WERI-Rb-1 (cell line): ENCODE results near the gene SCUBE2.
"Not testable (repeated sequence)": the region's sequence is repeated elsewhere in the genome, so short reads cannot be mapped to it uniquely, and the experiment has no call there.

Experiments
- DNase-seq: peaks from one replicate; pipeline ENCODE4 v3.0.0-alpha.2; 2020
- H3K27ac ChIP-seq: fragments of 250-450 bp; sonication (Bioruptor Pico); 2 replicates; pipeline ENCODE4 v1.5.1; 2020; ENCODE audit warnings: mild to moderate bottlenecking, moderate library complexity
- H3K27me3 ChIP-seq: fragments of 250-450 bp; sonication (Bioruptor Pico); 2 replicates; pipeline ENCODE4 v1.5.1; 2021; ENCODE audit warnings: mild to moderate bottlenecking, low read depth, moderate library complexity; ENCODE audit not compliant: insufficient read depth, severe bottlenecking
- H3K36me3 ChIP-seq: fragments of 250-450 bp; sonication (Bioruptor Pico); 2 replicates; pipeline ENCODE4 v1.5.1; 2020; ENCODE audit warnings: mild to moderate bottlenecking, moderate library complexity
- H3K4me3 ChIP-seq: 2 replicates; pipeline ENCODE4 v1.5.1; 2011; ENCODE audit warnings: low read depth, mild to moderate bottlenecking, control low read depth, low read length
- H3K9me3 ChIP-seq: fragments of 250-450 bp; sonication (Bioruptor Pico); 2 replicates; pipeline ENCODE4 v1.5.1; 2021; ENCODE audit warnings: mild to moderate bottlenecking, moderate library complexity; ENCODE audit not compliant: severe bottlenecking
- CTCF ChIP-seq: IDR thresholded peaks from 2 replicates; pipeline ENCODE4 v1.5.1; 2011; ENCODE audit warnings: low read depth, mild to moderate bottlenecking, control low read depth, inconsistent platforms, low read length

SCUBE2 gene

GRCh38 chr11:9099617-9100016, 8.2 kb upstream of the SCUBE2 start:
- H3K4me3 ChIP-seq, result no peak overlapping the region
- no peaks in the 10 kb centered on the region for H3K9me3 ChIP-seq
- peak; percentile 85 for DNase-seq

GRCh38 chr11:9098455-9098854, 7.1 kb upstream of the SCUBE2 start:
- DNase-seq, H3K9me3 ChIP-seq, H3K4me3 ChIP-seq, H3K27me3 ChIP-seq, H3K27ac ChIP-seq, H3K36me3 ChIP-seq: not testable (repeated sequence)

More at GRCh38 chr11:9099617-9100016, 8.2 kb upstream of the SCUBE2 start:
- TF ChIP-seq CTCF, result no peak
- no peaks in the 10 kb centered on the region for H3K36me3 ChIP-seq
- peak overlapping the region; percentile 78 for H3K27ac ChIP-seq
- no peaks in the 10 kb centered on the region for H3K27me3 ChIP-seq

GRCh38 chr11:9097186-9097943, 6.0 kb upstream of the SCUBE2 start:
- not testable (repeated sequence) for H3K27me3 ChIP-seq, H3K4me3 ChIP-seq, H3K9me3 ChIP-seq, DNase-seq, H3K36me3 ChIP-seq, H3K27ac ChIP-seq

GRCh38 chr11:9096427-9096826, 5.0 kb upstream of the SCUBE2 start:
- Histone ChIP-seq H3K27ac (no peak overlapping the region), H3K4me3 (no peak overlapping the region), H3K9me3 (no peaks in the 10 kb centered on the region), H3K36me3 (no peaks in the 10 kb centered on the region), H3K27me3 (no peaks in the 10 kb centered on the region)
- DNase-seq, result no peak
- TF ChIP-seq CTCF, result no peak

- H3K36me3 ChIP-seq, result no peaks in the 10 kb centered on the region
- peak; percentile 37 for DNase-seq
- no peak overlapping the region for H3K27ac ChIP-seq
- H3K4me3 ChIP-seq, result no peak overlapping the region
- no peaks in the 10 kb centered on the region for H3K9me3 ChIP-seq
- peak; percentile 72 for TF ChIP-seq CTCF
- peaks cover 2% of the 10 kb centered on the region for H3K27me3 ChIP-seq
Measured at GRCh38 chr11:9095421-9095820, 4.0 kb upstream of the SCUBE2 start.

- TF ChIP-seq CTCF, result no peak
- peaks cover 3% of the 10 kb centered on the region for H3K27me3 ChIP-seq
- no peaks in the 10 kb centered on the region for H3K36me3 ChIP-seq
- no peaks in the 10 kb centered on the region for H3K9me3 ChIP-seq
- no peak overlapping the region for H3K27ac ChIP-seq
- no peak for DNase-seq
- no peak overlapping the region for H3K4me3 ChIP-seq
Measured at GRCh38 chr11:9094420-9094819, 3.0 kb upstream of the SCUBE2 start.
